GM19351 (cell line): ENCODE data around the gene HOXC9.

ENCODE experiments used
- ATAC-seq: cut with Tn5 transposase; IDR thresholded peaks from one replicate; pipeline ENCODE4 v1.9.1; 2021; ENCODE audit warnings: mild to moderate bottlenecking, moderate library complexity; ENCODE audit not compliant: unreplicated experiment

Gene HOXC9

GRCh38 chr12:54011665-54012532 is 11.9 kb downstream of the HOXC9 start:
- ATAC-seq: no peak

GRCh38 chr12:54012631-54013409 is 12.9 kb downstream of the HOXC9 start:
- no peak for ATAC-seq

GRCh38 chr12:54014377-54015017 is 14.5 kb downstream of the HOXC9 start:
- ATAC-seq: no peak

DNA sequence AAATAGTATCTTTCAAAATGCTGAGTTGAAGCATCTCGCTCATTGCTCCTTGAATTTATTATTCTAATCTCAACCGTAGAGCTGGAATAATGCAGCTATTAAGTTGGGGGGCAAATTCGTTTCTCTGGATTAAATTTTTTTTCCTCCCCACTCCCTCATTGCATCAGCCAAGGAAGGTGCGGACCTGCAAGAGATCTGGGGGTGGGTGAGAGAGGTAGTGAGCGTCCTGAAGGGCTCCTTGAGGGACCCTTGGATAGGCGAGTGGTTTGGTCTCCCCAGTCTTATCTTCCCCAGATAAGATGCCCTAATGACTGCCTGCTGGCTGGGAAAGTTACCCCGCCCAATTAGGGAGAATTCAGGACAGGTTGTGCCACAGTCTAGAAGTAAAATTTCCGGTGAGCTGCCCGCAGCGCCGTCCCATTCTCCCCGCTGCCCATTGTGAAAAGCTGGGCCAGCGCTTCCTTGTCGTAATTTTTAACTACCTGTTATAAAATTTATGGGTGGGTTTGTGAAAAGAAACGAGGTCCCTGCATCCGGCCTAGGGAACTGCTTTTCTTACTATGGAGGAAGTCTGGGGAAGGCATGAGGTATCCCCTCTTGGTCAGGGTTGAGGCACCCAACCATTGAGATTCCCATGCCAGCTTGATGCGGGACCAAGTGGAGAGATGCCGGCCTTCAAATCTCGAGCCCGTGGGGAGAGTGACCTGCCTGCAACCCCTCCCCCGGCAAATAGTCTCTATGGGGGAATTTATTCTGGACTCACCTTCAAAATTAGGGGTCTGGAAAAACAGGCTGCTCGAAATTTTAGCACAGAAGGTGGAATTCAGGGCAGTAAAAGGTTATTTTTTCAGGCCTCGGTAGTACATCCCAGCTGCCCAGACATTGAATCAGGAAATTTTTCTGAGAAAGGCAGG is 15.3 kb downstream of the HOXC9 start:
- no peak for ATAC-seq

- ATAC-seq: no peak
These were observed 16.1 kb downstream of the HOXC9 start for GRCh38 chr12:54016051-54016450.

GRCh38 chr12:54016478-54016964 is 16.6 kb downstream of the HOXC9 start:
- no peak for ATAC-seq

DNA sequence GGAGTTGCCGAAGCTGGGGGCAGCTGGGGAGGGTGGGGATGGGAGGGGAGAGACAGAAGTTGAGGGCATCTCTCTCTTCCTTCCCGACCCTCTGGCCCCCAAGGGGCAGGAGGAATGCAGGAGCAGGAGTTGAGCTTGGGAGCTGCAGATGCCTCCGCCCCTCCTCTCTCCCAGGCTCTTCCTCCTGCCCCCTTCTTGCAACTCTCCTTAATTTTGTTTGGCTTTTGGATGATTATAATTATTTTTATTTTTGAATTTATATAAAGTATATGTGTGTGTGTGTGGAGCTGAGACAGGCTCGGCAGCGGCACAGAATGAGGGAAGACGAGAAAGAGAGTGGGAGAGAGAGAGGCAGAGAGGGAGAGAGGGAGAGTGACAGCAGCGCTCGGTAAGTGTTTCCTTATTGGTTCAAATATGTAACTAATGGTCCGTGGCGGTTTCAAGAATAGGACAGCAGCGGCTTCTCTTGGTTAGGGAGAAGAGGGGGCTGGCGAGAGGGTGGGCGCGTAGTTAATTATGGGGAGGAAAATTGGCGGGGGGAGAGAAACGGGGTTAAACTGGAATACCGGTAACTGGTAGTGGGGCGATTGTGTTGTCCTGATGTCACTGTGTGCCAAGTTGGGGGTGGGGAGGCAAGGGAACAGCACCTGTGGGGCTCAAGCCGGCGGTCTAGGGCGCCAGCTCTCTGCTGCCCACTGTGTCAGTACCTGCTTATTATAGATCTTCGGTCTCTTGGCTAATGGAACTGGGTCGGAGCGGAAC is 17.2 kb downstream of the HOXC9 start:
- peak; percentile 29 for ATAC-seq

DNA sequence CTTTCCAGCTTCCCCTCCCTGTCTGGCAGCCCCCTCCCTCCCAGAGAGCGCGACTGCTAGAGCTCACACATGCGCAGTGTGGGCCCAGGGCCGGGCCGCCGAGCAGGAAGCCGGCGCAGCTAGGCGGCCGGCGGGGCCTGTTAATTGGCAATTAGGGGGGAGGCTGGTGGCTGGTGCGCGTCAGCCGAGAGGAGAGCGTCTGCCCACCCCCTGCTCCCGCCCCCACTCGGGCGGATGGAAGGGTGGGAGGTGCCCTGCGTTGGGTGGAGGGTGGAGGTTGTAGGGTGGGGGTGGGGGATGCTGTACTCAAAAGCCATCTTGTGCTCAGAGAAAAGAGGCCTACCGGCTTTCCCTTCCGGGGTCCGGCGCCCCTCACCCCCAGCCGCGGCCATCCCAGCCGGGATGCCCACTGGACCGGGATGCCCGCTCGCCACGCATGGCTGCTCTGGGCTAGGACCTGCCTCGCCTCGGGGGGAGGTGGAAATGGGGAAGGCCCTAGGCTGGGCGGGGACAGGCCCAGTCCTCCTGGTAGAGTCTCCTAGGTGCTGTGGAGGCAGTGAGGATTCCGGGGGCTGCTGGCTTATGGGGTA is 18.0 kb downstream of the HOXC9 start:
- ATAC-seq: peak; percentile 80

DNA sequence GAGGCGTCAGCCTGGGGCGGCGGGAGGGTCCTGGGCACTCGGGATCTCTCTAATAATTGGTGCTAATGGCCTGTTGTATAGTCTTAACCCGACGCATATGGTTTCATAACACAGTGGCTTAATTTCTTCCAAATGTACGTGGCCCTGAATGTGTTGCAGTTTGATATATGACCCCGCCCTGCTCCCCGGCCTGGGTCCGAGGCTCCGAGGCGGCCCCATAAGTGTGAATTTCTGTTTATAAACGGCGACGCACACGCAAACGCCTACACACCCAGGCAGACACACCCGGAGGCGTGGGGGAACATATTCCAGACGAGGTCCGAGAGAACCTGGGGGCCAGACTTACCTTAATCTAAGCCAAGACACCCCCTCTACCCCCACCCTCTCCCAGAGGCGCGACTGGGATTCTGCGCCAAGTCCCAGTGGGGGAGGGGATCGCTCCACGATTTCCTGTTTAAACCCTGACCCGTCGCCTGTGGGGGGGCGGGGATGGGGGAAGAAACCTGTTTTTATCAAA is 18.6 kb downstream of the HOXC9 start:
- no peak for ATAC-seq

DNA sequence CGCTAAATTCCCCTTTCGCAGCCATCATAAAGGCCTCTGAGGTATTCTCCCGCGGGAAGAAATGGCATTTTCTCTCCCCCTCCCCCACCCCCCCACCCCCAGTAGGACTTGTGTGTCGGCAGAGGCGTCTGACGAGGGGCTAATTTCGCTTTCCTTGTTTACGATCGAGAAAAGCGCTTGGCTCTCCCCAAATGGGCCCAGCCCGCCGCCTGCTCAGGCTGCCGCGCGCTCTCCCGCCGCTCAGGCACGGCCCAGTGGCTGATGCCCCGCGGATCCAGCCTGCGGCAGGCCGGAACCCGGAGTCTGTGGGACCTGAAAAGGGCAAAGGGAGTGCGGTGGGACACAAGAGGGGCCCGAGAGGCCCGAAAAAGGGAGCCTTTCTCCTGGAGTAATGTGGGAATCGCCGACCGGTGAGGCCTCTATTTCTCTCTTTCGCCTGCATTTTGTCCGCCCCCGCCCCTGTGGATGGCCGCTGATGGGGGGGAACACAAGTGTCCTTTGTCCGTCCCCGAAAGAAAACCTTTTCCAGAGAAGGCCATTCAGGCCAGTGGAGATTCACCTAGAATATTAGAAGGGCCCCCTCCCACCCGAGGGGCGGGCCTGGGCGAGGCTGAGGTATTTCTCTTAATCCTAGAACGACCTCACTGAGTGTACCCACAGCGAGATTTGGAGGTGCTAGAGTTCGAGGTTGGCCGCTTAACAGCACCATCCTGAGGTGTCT is 19.3 kb downstream of the HOXC9 start:
- ATAC-seq: no peak

DNA sequence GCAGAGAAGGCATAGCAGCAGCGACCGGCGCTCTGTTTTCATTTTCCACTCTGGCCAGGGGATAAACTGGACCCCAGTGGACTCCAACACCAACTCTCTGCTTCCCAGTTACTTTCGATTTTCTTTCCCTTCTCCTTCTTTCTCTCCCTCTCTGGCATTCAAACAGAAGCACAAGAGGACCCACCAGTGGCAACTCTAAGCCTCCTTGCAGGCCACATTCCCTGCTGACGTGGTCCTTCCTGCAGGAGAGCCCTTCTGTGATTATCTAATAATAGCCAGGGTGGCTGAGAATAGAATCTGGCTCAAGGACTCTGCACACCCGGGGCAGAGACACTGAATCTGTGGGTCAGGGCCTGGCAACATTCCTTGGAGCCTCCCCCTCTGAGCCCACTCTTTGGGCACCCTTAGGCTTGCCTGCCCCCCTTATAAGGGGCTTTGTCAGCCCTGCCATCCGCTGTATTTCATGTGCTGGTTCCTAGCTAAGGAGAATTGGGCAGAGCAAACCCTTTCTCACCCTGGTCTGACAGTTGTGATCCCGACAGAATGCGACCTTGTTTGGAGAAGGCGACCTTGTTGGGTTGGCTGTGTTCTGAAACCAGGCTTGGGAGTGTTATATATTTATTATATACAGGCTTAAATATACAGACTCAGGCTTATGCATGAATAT is 20.1 kb downstream of the HOXC9 start:
- no peak for ATAC-seq

GRCh38 chr12:54020591-54021405 is 20.8 kb downstream of the HOXC9 start:
- no peak for ATAC-seq

GRCh38 chr12:54021432-54022013 is 21.6 kb downstream of the HOXC9 start:
- no peak for ATAC-seq

- ATAC-seq: no peak
These were observed 23.3 kb downstream of the HOXC9 start for GRCh38 chr12:54022960-54023884.

- no peak for ATAC-seq
These were observed 24.2 kb downstream of the HOXC9 start for GRCh38 chr12:54024127-54024526.
